GM12878 (cell line): ENCODE data around the gene ZC3H12D. TPM values are rescaled to one million over a fixed set of nuclear protein-coding genes. Genes with fewer than 3 reads are reported as not detected.

ENCODE experiments used
- CHD1 ChIP-seq: IDR thresholded peaks from 2 replicates; pipeline ENCODE4 v1.6.1; 2012; ENCODE audit warnings: low read depth, low read length, improper control_type of control experiment
- CHD4 ChIP-seq: fragments of 200-600 bp; sonication (generic); IDR thresholded peaks from 2 replicates; pipeline ENCODE4 v1.6.1; 2016; ENCODE audit warnings: mild to moderate bottlenecking
- E2F8 ChIP-seq: fragments of 450-650 bp; IDR thresholded peaks from 2 replicates; pipeline ENCODE4 v1.6.1; 2018; ENCODE audit warnings: mild to moderate bottlenecking, low read depth, moderate library complexity; ENCODE audit not compliant: partially characterized antibody
- EGR1 ChIP-seq, 2 experiments: IDR thresholded peaks; 1 replicate in 1 of 2; 2 replicates in 1 of 2; pipeline ENCODE4 v1.6.1; 2011 to 2012; ENCODE audit warnings: low read depth in 2 of 2, low read length in 2 of 2, borderline replicate concordance in 1 of 2, mild to moderate bottlenecking in 1 of 2, moderate library complexity in 1 of 2
- EP300 ChIP-seq, 2 experiments: fragments of 150-350 bp in 1 of 2; IDR thresholded peaks; 2 replicates each; pipeline ENCODE4 v1.6.1; 2011 to 2012; ENCODE audit warnings: low read depth in 2 of 2, low read length in 2 of 2, borderline replicate concordance in 1 of 2, improper control_type of control experiment in 1 of 2, inconsistent platforms in 1 of 2; ENCODE audit not compliant: control insufficient read depth in 1 of 2
- NR2C1 ChIP-seq: fragments of 450-650 bp; IDR thresholded peaks from 2 replicates; pipeline ENCODE4 v1.6.1; 2017; ENCODE audit warnings: antibody characterized with exemption, mild to moderate bottlenecking, moderate library complexity
- NRF1 ChIP-seq: conservative IDR thresholded peaks from 2 replicates; pipeline ENCODE4 v1.6.1; 2011; ENCODE audit warnings: mild to moderate bottlenecking, low read depth, low read length, improper control_type of control experiment
- POLR2AphosphoS5 ChIP-seq: IDR thresholded peaks from 2 replicates; pipeline ENCODE4 v1.6.1; 2011; ENCODE audit warnings: mild to moderate bottlenecking, low read length, inconsistent platforms
- SMAD5 ChIP-seq: IDR thresholded peaks from 2 replicates; pipeline ENCODE4 v1.6.1; 2016; ENCODE audit warnings: antibody characterized with exemption, low read depth
- STAT1 ChIP-seq: fragments of 450-650 bp; conservative IDR thresholded peaks from 2 replicates; pipeline ENCODE4 v1.6.1; 2014; ENCODE audit warnings: antibody characterized with exemption, mild to moderate bottlenecking
- SUZ12 ChIP-seq: fragments of 200-600 bp; sonication (generic); IDR thresholded peaks from one replicate; pipeline ENCODE4 v1.6.1; 2018; ENCODE audit warnings: antibody characterized with exemption, mild to moderate bottlenecking; ENCODE audit not compliant: unreplicated experiment
- ZNF687 ChIP-seq: fragments of 450-650 bp; IDR thresholded peaks from 2 replicates; pipeline ENCODE4 v1.6.1; 2017; ENCODE audit warnings: mild to moderate bottlenecking, moderate library complexity
- ZSCAN29 ChIP-seq: fragments of 450-650 bp; IDR thresholded peaks from 2 replicates; pipeline ENCODE4 v1.6.1; 2017; ENCODE audit warnings: mild to moderate bottlenecking, moderate library complexity
- polyA plus RNA-seq, 11 experiments: library from polyadenylated mRNA; depleted of rRNA in 4 of 11; unstranded in 6 of 11; stranded (reverse) in 5 of 11; fragments of >200 nt; fragmentation: Nextera tagmentation in 4 of 11; fragmentation: Illumina TruSeq in 1 of 11; extraction: Ambion mirVana in 4 of 11; extraction: Trizol in 1 of 11; gene quantifications; 1 replicate in 1 of 11; 2 replicates in 10 of 11; pipeline versions ENCODE4 v1.2.1 to v1.2.3, GENCODE V29; 2011 to 2016; ENCODE audit warnings: inconsistent platforms in 2 of 11, missing spikeins in 2 of 11, low read depth in 1 of 11
- total RNA-seq, 4 experiments: library from RNA; depleted of rRNA in 3 of 4; stranded (reverse); fragments of >200 nt in 3 of 4; fragmentation: Illumina TruSeq in 1 of 4; extraction: Trizol in 1 of 4; gene quantifications; 2 replicates each; pipeline versions ENCODE4 v1.2.1 to v1.2.3, GENCODE V29; 2013 to 2021
- TF ChIP-seq, protein P1 (sequence below): IDR thresholded peaks from 2 replicates; pipeline ENCODE4 v1.6.1; 2012; ENCODE audit warnings: mild to moderate bottlenecking, low read depth, low read length
- TF ChIP-seq, protein P2 (sequence below): fragments of 450-650 bp; IDR thresholded peaks from 2 replicates; pipeline ENCODE4 v1.6.1; 2014; ENCODE audit warnings: mild to moderate bottlenecking

ZC3H12D gene
- total and polyA plus RNA-seq, 10 of the 15 experiments (the other 5 are each of a cell fraction or from before 2014, with no cell fraction given): 1.4 to 29.7 (median 8.8) TPM

GRCh38 chr6:149483334-149483725 lies 1.5 kb downstream of the ZC3H12D start (continued):
- no peak for TF ChIP-seq ZNF687
- TF ChIP-seq, protein P1, sequence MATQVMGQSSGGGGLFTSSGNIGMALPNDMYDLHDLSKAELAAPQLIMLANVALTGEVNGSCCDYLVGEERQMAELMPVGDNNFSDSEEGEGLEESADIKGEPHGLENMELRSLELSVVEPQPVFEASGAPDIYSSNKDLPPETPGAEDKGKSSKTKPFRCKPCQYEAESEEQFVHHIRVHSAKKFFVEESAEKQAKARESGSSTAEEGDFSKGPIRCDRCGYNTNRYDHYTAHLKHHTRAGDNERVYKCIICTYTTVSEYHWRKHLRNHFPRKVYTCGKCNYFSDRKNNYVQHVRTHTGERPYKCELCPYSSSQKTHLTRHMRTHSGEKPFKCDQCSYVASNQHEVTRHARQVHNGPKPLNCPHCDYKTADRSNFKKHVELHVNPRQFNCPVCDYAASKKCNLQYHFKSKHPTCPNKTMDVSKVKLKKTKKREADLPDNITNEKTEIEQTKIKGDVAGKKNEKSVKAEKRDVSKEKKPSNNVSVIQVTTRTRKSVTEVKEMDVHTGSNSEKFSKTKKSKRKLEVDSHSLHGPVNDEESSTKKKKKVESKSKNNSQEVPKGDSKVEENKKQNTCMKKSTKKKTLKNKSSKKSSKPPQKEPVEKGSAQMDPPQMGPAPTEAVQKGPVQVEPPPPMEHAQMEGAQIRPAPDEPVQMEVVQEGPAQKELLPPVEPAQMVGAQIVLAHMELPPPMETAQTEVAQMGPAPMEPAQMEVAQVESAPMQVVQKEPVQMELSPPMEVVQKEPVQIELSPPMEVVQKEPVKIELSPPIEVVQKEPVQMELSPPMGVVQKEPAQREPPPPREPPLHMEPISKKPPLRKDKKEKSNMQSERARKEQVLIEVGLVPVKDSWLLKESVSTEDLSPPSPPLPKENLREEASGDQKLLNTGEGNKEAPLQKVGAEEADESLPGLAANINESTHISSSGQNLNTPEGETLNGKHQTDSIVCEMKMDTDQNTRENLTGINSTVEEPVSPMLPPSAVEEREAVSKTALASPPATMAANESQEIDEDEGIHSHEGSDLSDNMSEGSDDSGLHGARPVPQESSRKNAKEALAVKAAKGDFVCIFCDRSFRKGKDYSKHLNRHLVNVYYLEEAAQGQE: no peak
- TF ChIP-seq POLR2AphosphoS5: peak; percentile 61
- TF ChIP-seq E2F8: no peak
- no peak for TF ChIP-seq SUZ12
- TF ChIP-seq NRF1: no peak
- TF ChIP-seq EP300 (IDR thresholded peaks at IDR 0.05; ENCODE audit: borderline replicate concordance in 1 of 2, control insufficient read depth in 1 of 2, low read depth in 2 of 2, low read length in 2 of 2): no peak
- no peak for TF ChIP-seq EGR1 (IDR thresholded peaks at IDR 0.05; ENCODE audit: borderline replicate concordance in 1 of 2, low read depth in 2 of 2, low read length in 2 of 2)
- TF ChIP-seq STAT1: 0 out of 2 replicates have a peak, but pooled peaks have one; percentile 37
- TF ChIP-seq, protein P2, sequence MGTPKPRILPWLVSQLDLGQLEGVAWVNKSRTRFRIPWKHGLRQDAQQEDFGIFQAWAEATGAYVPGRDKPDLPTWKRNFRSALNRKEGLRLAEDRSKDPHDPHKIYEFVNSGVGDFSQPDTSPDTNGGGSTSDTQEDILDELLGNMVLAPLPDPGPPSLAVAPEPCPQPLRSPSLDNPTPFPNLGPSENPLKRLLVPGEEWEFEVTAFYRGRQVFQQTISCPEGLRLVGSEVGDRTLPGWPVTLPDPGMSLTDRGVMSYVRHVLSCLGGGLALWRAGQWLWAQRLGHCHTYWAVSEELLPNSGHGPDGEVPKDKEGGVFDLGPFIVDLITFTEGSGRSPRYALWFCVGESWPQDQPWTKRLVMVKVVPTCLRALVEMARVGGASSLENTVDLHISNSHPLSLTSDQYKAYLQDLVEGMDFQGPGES: no peak
- no peak for TF ChIP-seq CHD4
- no peak for TF ChIP-seq ZSCAN29
- no peak for TF ChIP-seq SMAD5
- TF ChIP-seq NR2C1: no peak
- TF ChIP-seq CHD1: 0 out of 2 replicates have a peak, but pooled peaks have one; percentile 74
